Measurements from ENCODE around the gene FCRL2. TPM values are rescaled to one million over a fixed set of nuclear protein-coding genes. Genes with fewer than 3 reads are reported as not detected.

The FCRL2 gene
- total RNA-seq, 4 donors from 2014 or later, result 0.47 to 114 (median 2.7) TPM

DNA sequence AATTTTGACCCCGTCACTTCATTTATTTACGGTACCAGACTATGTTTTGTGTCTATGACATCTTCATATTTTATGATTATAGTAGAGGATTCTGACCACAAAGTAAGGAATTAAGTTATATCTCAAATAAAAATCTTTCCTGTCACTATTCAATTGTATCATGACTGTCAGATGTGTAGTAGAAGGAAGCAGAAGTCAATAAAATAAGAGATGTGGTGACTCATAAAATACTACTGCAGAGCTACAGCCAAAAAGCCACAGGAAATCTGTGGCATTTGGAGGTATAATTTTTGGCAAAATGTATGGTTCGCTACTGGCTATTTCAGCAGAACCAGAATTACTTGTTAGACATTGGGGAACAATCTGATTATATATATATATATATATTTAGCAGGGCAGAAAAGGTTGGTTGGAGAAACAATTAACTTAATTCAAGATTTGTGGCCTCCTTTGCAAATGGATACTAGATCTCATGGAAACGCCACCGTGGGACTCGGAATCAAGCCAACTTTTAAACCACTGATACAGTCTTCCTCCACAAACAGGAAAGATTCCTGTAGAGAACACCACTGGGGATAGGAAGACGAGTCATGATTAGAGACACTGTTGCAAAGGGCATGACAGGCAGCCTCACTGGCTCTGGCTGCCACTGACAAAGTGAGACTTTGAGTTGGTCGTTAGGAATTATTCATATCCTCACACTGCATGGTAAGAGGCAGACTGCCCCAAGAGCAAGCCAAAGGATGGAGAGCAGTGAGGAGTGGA lies 5.1 kb downstream of the FCRL2 start:
- Histone ChIP-seq H3K4me3 (no peak overlapping the region), H3K27me3 (no peaks in the 10 kb centered on the region), H3K9me3 (no peaks in the 10 kb centered on the region), H3K36me3 (no peaks in the 10 kb centered on the region), H3K4me1 (peaks cover 0 to 8% (median 5%) of the 10 kb centered on the region in 4 donors), H3K27ac (peak overlapping the region in 1 of 4 donors; percentile 71)
- no peak for DNase-seq
- no peak for TF ChIP-seq POLR2A (IDR thresholded peaks at IDR 0.05)
- TF ChIP-seq, protein P1, sequence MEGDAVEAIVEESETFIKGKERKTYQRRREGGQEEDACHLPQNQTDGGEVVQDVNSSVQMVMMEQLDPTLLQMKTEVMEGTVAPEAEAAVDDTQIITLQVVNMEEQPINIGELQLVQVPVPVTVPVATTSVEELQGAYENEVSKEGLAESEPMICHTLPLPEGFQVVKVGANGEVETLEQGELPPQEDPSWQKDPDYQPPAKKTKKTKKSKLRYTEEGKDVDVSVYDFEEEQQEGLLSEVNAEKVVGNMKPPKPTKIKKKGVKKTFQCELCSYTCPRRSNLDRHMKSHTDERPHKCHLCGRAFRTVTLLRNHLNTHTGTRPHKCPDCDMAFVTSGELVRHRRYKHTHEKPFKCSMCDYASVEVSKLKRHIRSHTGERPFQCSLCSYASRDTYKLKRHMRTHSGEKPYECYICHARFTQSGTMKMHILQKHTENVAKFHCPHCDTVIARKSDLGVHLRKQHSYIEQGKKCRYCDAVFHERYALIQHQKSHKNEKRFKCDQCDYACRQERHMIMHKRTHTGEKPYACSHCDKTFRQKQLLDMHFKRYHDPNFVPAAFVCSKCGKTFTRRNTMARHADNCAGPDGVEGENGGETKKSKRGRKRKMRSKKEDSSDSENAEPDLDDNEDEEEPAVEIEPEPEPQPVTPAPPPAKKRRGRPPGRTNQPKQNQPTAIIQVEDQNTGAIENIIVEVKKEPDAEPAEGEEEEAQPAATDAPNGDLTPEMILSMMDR (IDR thresholded peaks at IDR 0.05), result no peak

- Histone ChIP-seq H3K36me3 (no peaks in the 10 kb centered on the region), H3K9me3 (no peaks in the 10 kb centered on the region), H3K27me3 (no peaks in the 10 kb centered on the region), H3K27ac (no peak overlapping the region), H3K4me3 (no peak overlapping the region), H3K4me1 (peaks cover 0 to 8% (median 5%) of the 10 kb centered on the region in 4 donors)
- no peak for DNase-seq
- TF ChIP-seq, protein P1 (IDR thresholded peaks at IDR 0.05), result peak in 3 of 6 experiments; percentile 14 to 24 (median 23)
- TF ChIP-seq POLR2A (IDR thresholded peaks at IDR 0.05), result no peak
Measured at GRCh38 chr1:157770442-157771043, 6.4 kb downstream of the FCRL2 start.

DNA sequence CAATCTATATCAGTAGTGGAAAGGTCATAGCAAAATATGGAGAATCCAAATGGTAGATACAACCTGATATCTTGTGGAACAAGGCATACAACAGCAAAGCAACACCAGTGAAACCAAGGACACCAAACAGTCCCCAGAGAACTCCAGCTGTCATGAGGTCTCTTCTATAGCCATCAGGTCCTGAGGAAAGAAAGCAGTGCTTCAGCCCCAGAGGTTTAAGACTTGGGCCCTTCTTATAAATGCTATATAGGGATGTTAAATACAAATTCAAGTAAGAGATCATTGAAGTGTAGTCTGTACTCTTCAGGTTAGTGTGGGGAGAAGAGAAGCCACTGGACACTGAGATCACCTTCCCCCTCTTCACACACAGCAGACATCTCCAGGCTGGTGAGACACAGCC lies 10.1 kb downstream of the FCRL2 start:
- Histone ChIP-seq H3K4me3 (no peak overlapping the region), H3K27ac (no peak overlapping the region), H3K27me3 (no peaks in the 10 kb centered on the region), H3K9me3 (no peaks in the 10 kb centered on the region), H3K36me3 (no peaks in the 10 kb centered on the region), H3K4me1 (no peaks in the 10 kb centered on the region)
- TF ChIP-seq, protein P1 (IDR thresholded peaks at IDR 0.05), result no peak
- TF ChIP-seq POLR2A (IDR thresholded peaks at IDR 0.05), result no peak
- DNase-seq, result no peak

DNA sequence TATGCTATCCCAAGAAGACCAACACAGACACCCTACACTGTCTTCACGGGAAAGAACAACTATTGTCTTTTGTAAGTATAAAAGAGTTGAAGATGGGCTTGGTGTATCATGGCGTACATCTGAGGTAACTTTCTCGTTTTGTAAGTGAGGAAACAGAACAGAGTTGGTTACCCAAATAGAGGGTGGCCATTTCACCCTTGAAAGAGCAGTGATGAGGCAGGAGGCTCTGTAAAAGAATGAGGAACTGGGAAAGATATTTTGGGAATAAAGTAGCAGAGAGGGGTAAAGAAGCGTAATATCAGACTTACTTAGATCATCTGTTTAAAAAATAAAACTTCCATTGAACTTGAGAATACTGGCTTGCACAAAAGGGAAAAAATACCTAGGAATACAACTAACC lies 18.9 kb downstream of the FCRL2 start:
- Histone ChIP-seq H3K4me1 (no peaks in the 10 kb centered on the region), H3K27ac (no peak overlapping the region), H3K9me3 (no peaks in the 10 kb centered on the region), H3K27me3 (no peaks in the 10 kb centered on the region), H3K4me3 (no peak overlapping the region), H3K36me3 (no peaks in the 10 kb centered on the region)
- no peak for TF ChIP-seq POLR2A (IDR thresholded peaks at IDR 0.05)
- TF ChIP-seq, protein P1 (IDR thresholded peaks at IDR 0.05), result no peak
- no peak for DNase-seq

DNA sequence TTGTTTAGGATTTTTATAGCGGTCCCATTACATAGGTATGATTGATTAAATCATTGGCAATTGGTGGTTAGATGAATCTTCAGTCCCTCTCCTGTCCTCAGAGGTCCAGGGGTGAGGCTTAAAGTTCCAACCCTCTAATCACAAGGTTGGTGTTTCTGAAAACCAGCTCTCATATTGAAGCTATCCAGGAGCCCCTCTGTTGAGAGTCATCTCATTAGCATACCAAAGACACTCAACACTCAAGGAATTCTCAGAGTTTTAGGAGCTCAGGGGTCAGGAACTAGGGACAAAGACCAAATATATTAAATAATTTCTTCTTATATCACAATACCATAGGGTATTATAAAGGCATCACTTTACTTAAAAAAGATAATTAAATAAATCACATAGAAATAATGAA lies 23.3 kb downstream of the FCRL2 start:
- Histone ChIP-seq H3K4me1 (no peaks in the 10 kb centered on the region), H3K27ac (no peak overlapping the region), H3K36me3 (no peaks in the 10 kb centered on the region), H3K27me3 (no peaks in the 10 kb centered on the region), H3K4me3 (no peak overlapping the region), H3K9me3 (no peaks in the 10 kb centered on the region)
- DNase-seq, result no peak
- TF ChIP-seq POLR2A (IDR thresholded peaks at IDR 0.05), result no peak
- TF ChIP-seq, protein P1 (IDR thresholded peaks at IDR 0.05), result no peak
